ENCODE measurements around the gene GNLY.
"Not testable (repeated sequence)": the region's sequence is repeated elsewhere in the genome, so short reads cannot be mapped to it uniquely, and the experiment has no call there.

GNLY gene

GRCh38 chr2:85665264-85665937 lies 28.8 kb upstream of the GNLY start:
- DNase-seq, result no peak

- DNase-seq, result no peak
Measured at GRCh38 chr2:85666016-85666415, 28.1 kb upstream of the GNLY start.

GRCh38 chr2:85666435-85667316 lies 27.5 kb upstream of the GNLY start:
- peak in 4 of 14 donors; percentile 33 to 56 (median 34) for DNase-seq

- no peak for DNase-seq
Measured at GRCh38 chr2:85667561-85668008, 26.6 kb upstream of the GNLY start.

GRCh38 chr2:85668009-85668856 lies 25.9 kb upstream of the GNLY start, which contains the start of gene SFTPB:
Gene SFTPB, minus strand, starts transcription at chr2:85668199. Its CDS starts 16 bp downstream, at chr2:85668183.
- DNase-seq, result no peak

- DNase-seq, result no peak
Measured at GRCh38 chr2:85668857-85669142, 25.4 kb upstream of the GNLY start.

- DNase-seq, result no peak
Measured at GRCh38 chr2:85669549-85669948, 24.6 kb upstream of the GNLY start.

GRCh38 chr2:85670416-85670815 lies 23.7 kb upstream of the GNLY start:
- not testable (repeated sequence) for DNase-seq

GRCh38 chr2:85672456-85672855 lies 21.7 kb upstream of the GNLY start:
- no peak for DNase-seq

GRCh38 chr2:85673716-85674375 lies 20.3 kb upstream of the GNLY start:
- no peak for DNase-seq

GRCh38 chr2:85674417-85674816 lies 19.7 kb upstream of the GNLY start:
- DNase-seq, result no peak

- no peak for DNase-seq
Measured at GRCh38 chr2:85675427-85675826, 18.7 kb upstream of the GNLY start.

- no peak for DNase-seq
Measured at GRCh38 chr2:85675866-85676548, 18.2 kb upstream of the GNLY start.

- no peak for DNase-seq
Measured at GRCh38 chr2:85678377-85678776, 15.8 kb upstream of the GNLY start.

GRCh38 chr2:85678794-85679672 lies 15.1 kb upstream of the GNLY start:
- peak in 13 of 14 donors; percentile 11 to 73 (median 43) for DNase-seq

GRCh38 chr2:85680707-85681371 lies 13.3 kb upstream of the GNLY start:
- DNase-seq, result peak in 1 of 14 donors; percentile 30

GRCh38 chr2:85681372-85681763 lies 12.8 kb upstream of the GNLY start:
- DNase-seq, result no peak

- no peak for DNase-seq
Measured at GRCh38 chr2:85681776-85682175, 12.4 kb upstream of the GNLY start.

- peak in 1 of 14 donors; percentile 22 for DNase-seq
Measured at GRCh38 chr2:85682378-85682777, 11.8 kb upstream of the GNLY start.

- DNase-seq, result no peak
Measured at GRCh38 chr2:85684380-85684779, 9.8 kb upstream of the GNLY start.

Data from C1 segment of cervical spinal cord (tissue), 14 donors.